GM12892 (cell line): ENCODE data around the gene WWC1.
"Not testable (repeated sequence)": the region's sequence is repeated elsewhere in the genome, so short reads cannot be mapped to it uniquely, and the experiment has no call there.

Source experiments
- DNase-seq: peaks from one replicate; pipeline ENCODE4 v3.0.0; 2011; ENCODE audit not compliant: insufficient read length
- FAIRE-seq: peaks from 2 replicates; lab custom pipeline; 2011; peaks lifted over from hg19 to GRCh38; lab: Jason Lieb, UNC
- POLR2A ChIP-seq: IDR thresholded peaks from 2 replicates; pipeline ENCODE4 v1.6.1; 2011; ENCODE audit warnings: low read depth, low read length, control low read depth
- POLR2AphosphoS5 ChIP-seq: IDR thresholded peaks from 2 replicates; pipeline ENCODE4 v1.6.1; 2011; ENCODE audit warnings: low read depth, low read length, control low read depth
- TAF1 ChIP-seq: IDR thresholded peaks from 2 replicates; pipeline ENCODE4 v1.6.1; 2011; ENCODE audit warnings: low read depth, mild to moderate bottlenecking, control low read depth, low read length, borderline replicate concordance

WWC1 gene

GRCh38 chr5:168268949-168269936 is 22.2 kb upstream of the WWC1 start:
- TF ChIP-seq TAF1 (no peak), POLR2AphosphoS5 (no peak), POLR2A (no peak)
- DNase-seq (peak; percentile 77), FAIRE-seq (peak; percentile 96)

GRCh38 chr5:168269937-168270330 is 21.5 kb upstream of the WWC1 start:
- DNase-seq (no peak), FAIRE-seq (peak; percentile 46)
- no peak for TF ChIP-seq TAF1
- no peak for TF ChIP-seq POLR2A

- TF ChIP-seq POLR2A (no peak), TAF1 (no peak), POLR2AphosphoS5 (no peak)
- FAIRE-seq (no peak), DNase-seq (no peak)
Observed at GRCh38 chr5:168270476-168270875, 21.0 kb upstream of the WWC1 start.

- TF ChIP-seq POLR2AphosphoS5 (no peak), POLR2A (no peak), TAF1 (no peak)
- FAIRE-seq (no peak), DNase-seq (no peak)
Observed at GRCh38 chr5:168273056-168273980, 18.1 kb upstream of the WWC1 start.

GRCh38 chr5:168274406-168274805 is 17.0 kb upstream of the WWC1 start:
- no peak for FAIRE-seq
- no peak for TF ChIP-seq TAF1
- TF ChIP-seq POLR2AphosphoS5, result no peak
- TF ChIP-seq POLR2A, result no peak

DNA sequence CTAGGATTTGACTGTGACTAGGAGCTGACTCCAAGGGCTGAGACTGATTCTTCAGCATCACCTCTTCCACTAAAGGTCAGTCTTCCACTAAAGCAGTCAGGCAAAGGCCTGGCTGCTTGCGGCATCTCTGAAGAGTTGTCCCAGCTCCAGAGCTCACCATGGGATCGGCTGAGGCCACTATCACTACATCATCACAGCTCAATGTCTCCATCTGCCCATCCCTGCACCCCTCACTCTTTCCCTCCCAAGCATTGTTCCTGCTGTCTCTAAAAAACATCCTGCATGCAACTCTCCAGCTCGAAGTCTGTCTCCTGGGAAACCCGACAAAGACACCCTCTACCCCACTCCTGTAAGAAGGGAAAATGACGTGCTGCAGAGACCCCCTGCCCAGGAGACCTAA is 15.5 kb upstream of the WWC1 start:
- DNase-seq, result no peak
- TF ChIP-seq TAF1 (no peak), POLR2AphosphoS5 (no peak), POLR2A (no peak)
- FAIRE-seq, result no peak

More at GRCh38 chr5:168274406-168274805, 17.0 kb upstream of the WWC1 start:
- DNase-seq, result no peak

GRCh38 chr5:168282120-168282519 is 9.3 kb upstream of the WWC1 start:
- TF ChIP-seq POLR2A (no peak), POLR2AphosphoS5 (no peak), TAF1 (no peak)
- FAIRE-seq, result no peak
- no peak for DNase-seq

DNA sequence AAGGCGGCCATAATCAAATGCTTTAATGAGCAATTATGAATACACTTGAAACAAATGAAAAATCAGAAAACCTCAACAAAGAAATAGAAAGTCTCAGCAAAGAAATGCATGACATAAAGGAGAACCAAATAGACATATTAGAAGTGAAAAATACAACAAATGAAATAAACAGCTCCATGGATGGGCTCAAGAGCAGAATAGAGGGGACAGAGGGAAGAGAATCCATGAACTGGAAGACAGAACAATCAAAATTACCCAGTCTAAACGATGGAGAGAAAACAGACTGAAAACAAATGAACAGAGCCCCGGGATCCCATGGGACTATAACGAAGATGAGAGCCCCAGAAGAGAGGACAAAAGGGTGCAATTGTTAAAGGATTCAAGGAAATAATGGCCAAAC is 6.6 kb upstream of the WWC1 start:
- FAIRE-seq (no peak), DNase-seq (no peak)
- TF ChIP-seq POLR2A, result no peak
- TF ChIP-seq POLR2AphosphoS5, result no peak
- no peak for TF ChIP-seq TAF1

GRCh38 chr5:168285696-168286095 is 5.7 kb upstream of the WWC1 start:
- FAIRE-seq (no peak), DNase-seq (no peak)
- TF ChIP-seq TAF1, result no peak
- no peak for TF ChIP-seq POLR2AphosphoS5
- no peak for TF ChIP-seq POLR2A

DNA sequence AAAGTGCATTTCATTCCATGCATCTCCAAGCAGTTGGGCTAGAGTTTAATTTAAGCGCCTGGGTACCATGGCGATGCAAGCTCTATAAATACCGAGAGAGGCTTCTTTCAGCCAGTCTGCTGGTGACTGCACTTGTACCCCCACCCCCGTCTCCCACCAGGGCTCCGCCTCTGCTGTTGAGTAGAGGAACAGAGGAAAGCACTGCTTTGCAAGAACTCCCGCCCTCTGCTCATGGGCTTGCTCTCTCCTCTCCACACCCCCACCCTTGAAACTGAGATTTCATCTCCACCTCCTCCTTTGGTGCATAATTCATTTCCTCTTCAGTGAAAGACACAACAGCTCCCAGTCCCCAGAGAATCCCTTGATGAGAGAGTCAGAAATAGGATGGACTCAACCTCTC is 5.1 kb upstream of the WWC1 start:
- no peak for FAIRE-seq
- DNase-seq, result no peak
- no peak for TF ChIP-seq TAF1
- TF ChIP-seq POLR2AphosphoS5, result no peak
- no peak for TF ChIP-seq POLR2A

DNA sequence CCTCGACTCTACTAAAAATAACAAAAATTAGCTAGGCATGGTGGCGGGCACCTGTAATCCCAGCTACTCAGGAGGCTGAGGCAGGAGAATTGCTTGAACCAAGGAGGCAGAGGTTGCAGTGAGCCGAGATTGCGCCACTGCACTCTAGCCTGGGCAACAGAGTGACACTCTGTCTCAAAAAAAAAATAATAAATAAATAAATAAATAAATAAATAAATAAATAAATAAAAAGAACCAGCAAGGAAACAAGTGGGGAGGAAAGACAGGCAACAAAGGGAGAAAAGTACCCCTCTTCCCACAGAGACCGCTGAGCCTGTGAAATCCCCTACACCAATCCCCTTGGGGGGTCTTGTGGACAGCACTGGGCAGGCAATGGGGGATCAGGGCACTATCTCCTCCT is 4.6 kb upstream of the WWC1 start:
- FAIRE-seq, DNase-seq: not testable (repeated sequence)

DNA sequence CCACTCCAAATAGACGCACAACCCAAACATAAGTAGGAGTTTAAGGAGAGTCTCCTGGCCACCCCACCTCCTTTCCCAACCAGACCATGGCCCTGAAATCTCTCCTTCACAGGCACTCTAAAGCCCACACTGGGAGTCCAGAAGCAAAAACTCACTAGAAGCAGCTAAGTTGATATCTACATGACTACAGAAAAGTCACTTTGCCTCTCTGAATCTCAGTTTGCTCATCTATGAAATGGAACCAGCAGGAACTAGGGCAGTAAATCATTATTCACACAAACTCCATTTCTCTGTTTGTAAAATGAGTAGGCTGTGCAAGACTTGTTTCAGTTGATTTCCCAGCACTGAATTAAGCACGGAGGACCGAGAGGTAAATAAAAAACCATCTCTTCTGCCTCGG is 4.1 kb upstream of the WWC1 start:
- TF ChIP-seq POLR2A, result no peak
- no peak for TF ChIP-seq POLR2AphosphoS5
- TF ChIP-seq TAF1, result no peak
- DNase-seq, result no peak
- no peak for FAIRE-seq
